Breast epithelium (tissue), 4 donors: ENCODE data around the gene PADI6. TPM values are rescaled to one million over a fixed set of nuclear protein-coding genes. Genes with fewer than 3 reads are reported as not detected.

ENCODE experiments used
- DNase-seq, 2 donors: peaks; one replicate each; pipeline ENCODE4 v3.0.0-alpha.2; 2019; ENCODE audit warnings: low spot score in 2 of 2
- H3K27ac ChIP-seq, 2 donors: fragments of 200-600 bp; sonication (generic) in 1 of 2; one replicate each; pipeline ENCODE4 v1.5.1; 2016 to 2019; ENCODE audit warnings: mild to moderate bottlenecking in 1 of 2
- H3K27me3 ChIP-seq, 2 donors: fragments of 200-600 bp; sonication (generic) in 1 of 2; one replicate each; pipeline versions ENCODE4 v1.5.1 to v1.6.0; 2017 to 2019; ENCODE audit warnings: control low read depth in 1 of 2, mild to moderate bottlenecking in 1 of 2
- H3K36me3 ChIP-seq: fragments of 200-600 bp; one replicate; pipeline ENCODE4 v1.5.1; 2019
- H3K4me1 ChIP-seq, 2 donors: fragments of 200-600 bp; sonication (generic); one replicate each; pipeline ENCODE4 v1.5.1; 2016 to 2019; ENCODE audit warnings: control low read depth in 1 of 2
- H3K4me3 ChIP-seq, 3 donors: fragments of 200-600 bp; sonication (generic); 1 replicate in 2 of 3; 2 replicates in 1 of 3; pipeline ENCODE4 v1.5.1; 2016 to 2019; ENCODE audit warnings: mild to moderate bottlenecking in 3 of 3, moderate library complexity in 2 of 3
- H3K9me3 ChIP-seq, 2 donors: fragments of 200-600 bp; sonication (generic) in 1 of 2; one replicate each; pipeline ENCODE4 v1.5.1; 2016 to 2019; ENCODE audit warnings: control low read depth in 1 of 2
- POLR2A ChIP-seq: fragments of 450-650 bp; IDR thresholded peaks from one replicate; pipeline ENCODE4 v1.6.1; 2016; ENCODE audit warnings: antibody characterized with exemption, mild to moderate bottlenecking, moderate library complexity
- POLR2AphosphoS5 ChIP-seq, 3 donors: sonication (generic); formaldehyde crosslinking; IDR thresholded peaks; one replicate each; pipeline ENCODE4 v1.6.1; 2017; ENCODE audit warnings: antibody characterized with exemption in 3 of 3
- intact Hi-C: fragments of 100-400 bp; cut with DNase I; formaldehyde crosslinking; loops from one replicate; pipeline ENCODE4 v1.15.1; 2023; ENCODE audit warnings: low total_unique reads
- total RNA-seq, 3 donors: library from RNA; depleted of rRNA; stranded (reverse); fragments of >200 nt; gene quantifications; one replicate each; pipeline ENCODE4 v1.1.0, GENCODE V29; 2016
- TF ChIP-seq, protein P1 (sequence below), 3 donors: fragments of 450-650 bp; IDR thresholded peaks; one replicate each; pipeline ENCODE4 v1.5.1; 2016 to 2017; ENCODE audit warnings: antibody characterized with exemption in 3 of 3, mild to moderate bottlenecking in 3 of 3, moderate library complexity in 3 of 3

The PADI6 gene
- total RNA-seq, 3 donors from 2014 or later = not detected

DNA sequence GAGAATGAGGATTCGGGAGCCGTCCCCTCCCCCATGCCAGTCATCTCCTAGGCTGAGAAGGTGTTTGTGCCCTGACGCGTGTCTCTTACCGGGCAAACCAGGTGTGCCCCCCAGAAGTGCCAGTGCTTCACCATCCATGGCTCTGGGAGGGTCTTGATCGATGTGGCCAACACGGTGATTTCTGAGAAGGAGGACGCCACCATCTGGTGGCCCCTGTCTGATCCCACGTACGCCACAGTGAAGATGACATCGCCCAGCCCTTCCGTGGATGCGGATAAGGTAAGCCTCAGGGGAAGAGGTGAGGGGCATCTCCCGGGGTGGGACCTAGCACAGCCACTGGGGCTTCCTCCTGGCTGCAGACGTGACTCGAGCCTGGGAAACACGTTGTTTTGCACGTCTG, 959 bp downstream of the PADI6 start:
- Histone ChIP-seq H3K36me3 (no peaks in the 10 kb centered on the region), H3K27me3 (no peaks in the 10 kb centered on the region), H3K9me3 (no peaks in the 10 kb centered on the region), H3K27ac (no peak overlapping the region), H3K4me1 (no peaks in the 10 kb centered on the region), H3K4me3 (no peak overlapping the region)
- intact Hi-C loops = no loop called here
- DNase-seq = no peak
- TF ChIP-seq POLR2AphosphoS5 (IDR thresholded peaks at IDR 0.05) (no peak), POLR2A (no peak)
- TF ChIP-seq, protein P1, sequence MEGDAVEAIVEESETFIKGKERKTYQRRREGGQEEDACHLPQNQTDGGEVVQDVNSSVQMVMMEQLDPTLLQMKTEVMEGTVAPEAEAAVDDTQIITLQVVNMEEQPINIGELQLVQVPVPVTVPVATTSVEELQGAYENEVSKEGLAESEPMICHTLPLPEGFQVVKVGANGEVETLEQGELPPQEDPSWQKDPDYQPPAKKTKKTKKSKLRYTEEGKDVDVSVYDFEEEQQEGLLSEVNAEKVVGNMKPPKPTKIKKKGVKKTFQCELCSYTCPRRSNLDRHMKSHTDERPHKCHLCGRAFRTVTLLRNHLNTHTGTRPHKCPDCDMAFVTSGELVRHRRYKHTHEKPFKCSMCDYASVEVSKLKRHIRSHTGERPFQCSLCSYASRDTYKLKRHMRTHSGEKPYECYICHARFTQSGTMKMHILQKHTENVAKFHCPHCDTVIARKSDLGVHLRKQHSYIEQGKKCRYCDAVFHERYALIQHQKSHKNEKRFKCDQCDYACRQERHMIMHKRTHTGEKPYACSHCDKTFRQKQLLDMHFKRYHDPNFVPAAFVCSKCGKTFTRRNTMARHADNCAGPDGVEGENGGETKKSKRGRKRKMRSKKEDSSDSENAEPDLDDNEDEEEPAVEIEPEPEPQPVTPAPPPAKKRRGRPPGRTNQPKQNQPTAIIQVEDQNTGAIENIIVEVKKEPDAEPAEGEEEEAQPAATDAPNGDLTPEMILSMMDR (IDR thresholded peaks at IDR 0.05) = no peak

- H3K4me1 ChIP-seq = no peaks in the 10 kb centered on the region
- no peak for DNase-seq
- no peaks in the 10 kb centered on the region for H3K9me3 ChIP-seq
- H3K4me3 ChIP-seq = no peak overlapping the region
- TF ChIP-seq POLR2AphosphoS5 (IDR thresholded peaks at IDR 0.05) (no peak), POLR2A (no peak)
- TF ChIP-seq, protein P1 (IDR thresholded peaks at IDR 0.05) = no peak
- intact Hi-C loops = no loop called here
- no peaks in the 10 kb centered on the region for H3K36me3 ChIP-seq
- H3K27ac ChIP-seq = no peak overlapping the region
- H3K27me3 ChIP-seq = no peaks in the 10 kb centered on the region
Measured at GRCh38 chr1:17375651-17376050, 3.7 kb downstream of the PADI6 start.

DNA sequence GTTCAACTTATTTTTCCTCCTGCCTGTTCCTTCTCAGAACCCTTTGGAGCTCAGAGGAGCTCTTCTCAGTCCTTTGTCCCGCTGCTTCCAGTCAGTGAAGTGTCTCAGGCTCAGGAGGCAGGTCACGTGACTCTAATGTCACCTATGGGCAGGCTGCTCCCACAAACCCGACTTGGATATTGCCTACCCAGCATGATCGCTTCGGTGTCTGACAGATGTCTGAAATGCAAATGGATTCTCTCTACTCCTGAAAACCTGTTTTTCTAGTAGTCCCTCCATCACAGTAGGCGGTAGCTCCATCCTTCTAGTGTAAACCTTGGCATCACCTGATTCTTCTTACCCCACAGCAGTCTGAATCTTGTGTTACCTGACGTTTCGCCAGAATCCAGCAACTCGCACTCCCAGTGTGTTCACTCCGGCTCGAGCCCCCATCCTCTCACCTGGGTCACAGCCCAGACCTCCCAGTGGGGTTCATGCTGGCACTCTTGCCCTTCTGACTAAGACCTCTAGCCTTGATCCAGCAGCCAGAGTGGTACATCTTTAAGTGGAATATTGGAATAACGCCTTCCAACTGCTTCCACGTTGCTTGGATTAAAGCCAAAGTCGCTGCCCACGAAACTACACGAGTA, 5.4 kb downstream of the PADI6 start:
- no peaks in the 10 kb centered on the region for H3K4me1 ChIP-seq
- TF ChIP-seq POLR2AphosphoS5 (IDR thresholded peaks at IDR 0.05) (no peak), POLR2A (no peak)
- TF ChIP-seq, protein P1 (IDR thresholded peaks at IDR 0.05) = no peak
- no peak overlapping the region for H3K27ac ChIP-seq
- no peaks in the 10 kb centered on the region for H3K9me3 ChIP-seq
- no peaks in the 10 kb centered on the region for H3K36me3 ChIP-seq
- DNase-seq = no peak
- intact Hi-C loops = no loop called here
- no peak overlapping the region for H3K4me3 ChIP-seq
- no peaks in the 10 kb centered on the region for H3K27me3 ChIP-seq

DNA sequence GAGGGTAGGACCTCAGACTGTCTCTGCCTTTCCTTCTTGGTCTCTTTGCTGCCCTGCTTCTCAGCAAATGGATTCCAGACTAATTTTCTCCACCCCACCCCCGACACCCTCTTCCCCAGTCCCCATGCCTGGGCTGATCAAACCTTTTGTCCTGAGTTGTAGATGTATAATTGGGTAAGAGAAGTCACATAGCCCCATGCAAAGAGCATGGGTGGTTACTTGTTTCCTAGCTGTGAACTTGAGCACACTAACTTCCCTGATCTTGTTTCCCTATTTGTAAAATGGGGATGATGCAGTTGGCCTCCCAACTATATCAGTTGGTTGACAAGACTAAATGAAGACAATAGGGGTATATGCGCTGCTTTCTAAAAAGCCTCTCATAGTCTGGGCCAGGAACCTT, 9.2 kb downstream of the PADI6 start:
- intact Hi-C loops = loop anchor here (5.0 kb wide), 1 partner anchor 886 kb away; no protein-coding TSS in a partner anchor
- no peak for TF ChIP-seq POLR2AphosphoS5 (IDR thresholded peaks at IDR 0.05)
- TF ChIP-seq POLR2A = no peak
- TF ChIP-seq, protein P1 (IDR thresholded peaks at IDR 0.05) = no peak
- Histone ChIP-seq H3K27ac (no peak overlapping the region), H3K9me3 (no peaks in the 10 kb centered on the region), H3K27me3 (no peaks in the 10 kb centered on the region), H3K4me3 (no peak overlapping the region), H3K4me1 (no peaks in the 10 kb centered on the region), H3K36me3 (no peaks in the 10 kb centered on the region)
- DNase-seq = no peak

DNA sequence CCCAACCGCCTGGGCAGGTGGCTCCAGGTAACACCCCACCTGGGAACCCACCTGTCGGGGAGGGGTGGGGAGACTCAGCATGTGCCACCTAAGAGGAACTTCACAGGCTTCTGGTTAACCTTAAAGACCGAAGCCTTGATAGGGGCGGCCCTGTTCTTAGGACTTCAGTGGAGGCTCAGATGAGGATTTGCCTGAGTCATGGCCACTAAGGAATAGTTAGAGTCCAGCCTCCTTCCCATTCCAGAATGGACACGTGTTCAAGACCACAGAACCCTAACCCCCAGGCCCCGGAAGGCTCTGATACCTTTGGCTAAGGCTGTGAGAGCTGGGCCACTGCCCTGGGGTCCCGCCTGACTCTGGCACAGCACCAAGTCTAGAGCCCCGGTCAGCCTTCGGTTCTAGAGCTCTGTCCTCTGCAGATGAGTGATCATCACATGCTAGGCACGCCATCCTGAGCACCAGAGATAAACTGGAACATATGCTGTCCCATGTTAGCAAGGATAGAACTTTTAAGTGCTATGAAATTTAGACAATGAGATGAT, 20.3 kb downstream of the PADI6 start:
- intact Hi-C loops = no loop called here
- H3K4me3 ChIP-seq = no peak overlapping the region
- H3K27me3 ChIP-seq = no peaks in the 10 kb centered on the region
- DNase-seq = no peak
- no peaks in the 10 kb centered on the region for H3K4me1 ChIP-seq
- H3K27ac ChIP-seq = no peak overlapping the region
- no peak for TF ChIP-seq POLR2AphosphoS5 (IDR thresholded peaks at IDR 0.05)
- TF ChIP-seq, protein P1 (IDR thresholded peaks at IDR 0.05) = no peak
- no peak for TF ChIP-seq POLR2A
- no peaks in the 10 kb centered on the region for H3K9me3 ChIP-seq
- H3K36me3 ChIP-seq = no peaks in the 10 kb centered on the region
